HFFc6 (cell line): Measurements from ENCODE around the gene NUBP2. TPM values are rescaled to one million over a fixed set of nuclear protein-coding genes. Genes with fewer than 3 reads are reported as not detected.

Source experiments
- DNase-seq: peaks from one replicate; pipeline ENCODE4 v3.0.0-alpha.2; 2018
- H3K27ac Mint-ChIP-seq: 2 replicates; pipeline ENCODE4 v1.8.0; 2020; ENCODE audit warnings: mild to moderate bottlenecking, mixed read lengths
- H3K27me3 Mint-ChIP-seq: 2 replicates; pipeline ENCODE4 v1.8.0; 2021; ENCODE audit warnings: mild to moderate bottlenecking, moderate library complexity, mixed read lengths; ENCODE audit not compliant: insufficient read depth
- H3K36me3 Mint-ChIP-seq: 2 replicates; pipeline ENCODE4 v1.8.0; 2021; ENCODE audit warnings: low read depth, mixed read lengths
- H3K4me1 Mint-ChIP-seq: 2 replicates; pipeline ENCODE4 v1.8.0; 2020; ENCODE audit warnings: low read depth, mixed read lengths
- H3K4me3 Mint-ChIP-seq: 2 replicates; pipeline ENCODE4 v1.8.0; 2020; ENCODE audit warnings: mild to moderate bottlenecking, moderate library complexity, mixed read lengths
- H3K9me3 Mint-ChIP-seq: 2 replicates; pipeline ENCODE4 v1.8.0; 2020; ENCODE audit warnings: mild to moderate bottlenecking, mixed read lengths
- CTCF ChIP-seq: fragments of 200-600 bp; sonication (generic); IDR thresholded peaks from 2 replicates; pipeline ENCODE4 v1.5.0; 2021; ENCODE audit warnings: antibody characterized with exemption, mild to moderate bottlenecking
- total RNA-seq, 6 experiments: library from RNA; stranded (reverse); fragmentation: NEBNext Ultra II Directional; extraction: Animal tissue kit (Norgen Biotek cat#: 25700); gene quantifications; 2 replicates in 1 of 6; 3 replicates in 5 of 6; pipeline ENCODE4 v1.2.3, GENCODE V29; 2021

The NUBP2 gene
- total RNA-seq, 6 experiments from 2014 or later = 41.5 to 53.8 (median 43.5) TPM

GRCh38 chr16:1771188-1771863, 11.4 kb upstream of the NUBP2 start, which contains the start of gene NME3:
NME3 (minus strand) TSS chr16:1771543; CDS start chr16:1771534, 9 bp downstream.
- H3K4me3 Mint-ChIP-seq = peak within 1 kb of the TSS; percentile 95
- H3K27ac Mint-ChIP-seq = peak within 1 kb of the TSS; percentile 93
- peaks cover 15% of the 10 kb centered on the region for H3K27me3 Mint-ChIP-seq
- H3K36me3 Mint-ChIP-seq = peaks cover 11% of the 10 kb centered on the region
- TF ChIP-seq CTCF = no peak
- peak; percentile 47 for DNase-seq
- H3K9me3 Mint-ChIP-seq = no peaks in the 10 kb centered on the region
- peaks cover 17% of the 10 kb centered on the region for H3K4me1 Mint-ChIP-seq

- H3K4me1 Mint-ChIP-seq = peaks cover 17% of the 10 kb centered on the region
- H3K4me3 Mint-ChIP-seq = peak overlapping the region; percentile 95
- H3K36me3 Mint-ChIP-seq = peaks cover 11% of the 10 kb centered on the region
- H3K9me3 Mint-ChIP-seq = no peaks in the 10 kb centered on the region
- TF ChIP-seq CTCF = no peak
- no peak for DNase-seq
- H3K27ac Mint-ChIP-seq = peak overlapping the region; percentile 93
- peaks cover 20% of the 10 kb centered on the region for H3K27me3 Mint-ChIP-seq
These were observed 10.8 kb upstream of the NUBP2 start for GRCh38 chr16:1771864-1772361.

- Mint-ChIP-seq H3K36me3 (peaks cover 11% of the 10 kb centered on the region), H3K27ac (peak within 1 kb of the TSS; percentile 93), H3K27me3 (peaks cover 20% of the 10 kb centered on the region), H3K4me3 (peak within 1 kb of the TSS; percentile 95), H3K9me3 (no peaks in the 10 kb centered on the region), H3K4me1 (peaks cover 17% of the 10 kb centered on the region)
- TF ChIP-seq CTCF = no peak
- DNase-seq = peak; percentile 42
These were observed 10.3 kb upstream of the NUBP2 start, which contains the start of gene EME2 for GRCh38 chr16:1772362-1772907. EME2 (plus strand) TSS chr16:1772810; CDS start chr16:1773228, 418 bp downstream.

GRCh38 chr16:1772908-1773702, 9.7 kb upstream of the NUBP2 start, which contains the start of gene MRPS34:
MRPS34 (minus strand) TSS chr16:1773134; CDS start chr16:1773119, 15 bp downstream.
- peaks cover 8% of the 10 kb centered on the region for H3K36me3 Mint-ChIP-seq
- peak; percentile 74 for DNase-seq
- H3K4me3 Mint-ChIP-seq = peak within 1 kb of the TSS; percentile 95
- peak within 1 kb of the TSS; percentile 93 for H3K27ac Mint-ChIP-seq
- TF ChIP-seq CTCF = peak; percentile 96
- no peaks in the 10 kb centered on the region for H3K9me3 Mint-ChIP-seq
- peaks cover 20% of the 10 kb centered on the region for H3K27me3 Mint-ChIP-seq
- H3K4me1 Mint-ChIP-seq = peaks cover 17% of the 10 kb centered on the region

- peak; percentile 39 for DNase-seq
- TF ChIP-seq CTCF = peak; percentile 30
- Mint-ChIP-seq H3K9me3 (no peaks in the 10 kb centered on the region), H3K4me3 (peak overlapping the region; percentile 95), H3K4me1 (peaks cover 17% of the 10 kb centered on the region), H3K27me3 (peaks cover 23% of the 10 kb centered on the region), H3K27ac (peak overlapping the region; percentile 64), H3K36me3 (peaks cover 7% of the 10 kb centered on the region)
These were observed 8.9 kb upstream of the NUBP2 start for GRCh38 chr16:1773703-1774447.
